HCT116 (cell line): ENCODE results near the gene SHISAL2A. TPM values are rescaled to one million over a fixed set of nuclear protein-coding genes. Genes with fewer than 3 reads are reported as not detected.

Source experiments
- ATAC-seq: fragments of 200-7000 bp; cut with Tn5 transposase; 2 replicates; pipeline ENCODE4 v1.9.1; 2020; ENCODE audit warnings: mild to moderate bottlenecking, moderate library complexity
- BruUV-seq: library from RNA; stranded (reverse); fragments of 400-500 nt; replicated peaks from 2 replicates; lab custom pipeline; 2021; lab: Mats Ljungman, UMichigan
- CTCF ChIA-PET: fragments of 300-600 bp; sonication (Branson Sonifier 250); formaldehyde crosslinking; loops from one replicate; lab custom pipeline; 2021; ENCODE audit warnings: antibody characterized with exemption; lab: Charles Lee
- POLR2A ChIA-PET: fragments of 300-600, 350-600 bp; sonication (Branson Sonifier 250); formaldehyde crosslinking; loops from one replicate; lab custom pipeline; 2021; ENCODE audit warnings: antibody characterized with exemption; lab: Charles Lee
- RAD21 ChIA-PET, 2 experiments: fragments of 300-600 bp; sonication (Branson Sonifier 250); formaldehyde crosslinking; loops; one replicate each; lab custom pipeline; 2023; ENCODE audit warnings: low total read pairs in 2 of 2; ENCODE audit not compliant: uncharacterized antibody in 2 of 2, unreplicated experiment in 2 of 2, low non-redundant PET in 1 of 2; lab: Charles Lee
- DNase-seq: peaks from one replicate; pipeline ENCODE4 v3.0.0-alpha.2; 2010; ENCODE audit warnings: low read depth, low spot score
- H2AFZ ChIP-seq: fragments of 200-600 bp; shearing (Covaris generic), sonication (generic); 2 replicates; pipeline ENCODE4 v1.6.1; 2017; ENCODE audit warnings: low read depth, mixed run types, mixed read lengths, antibody characterized with exemption, low read length; ENCODE audit not compliant: poor library complexity, severe bottlenecking
- H3K27ac ChIP-seq: 2 replicates; pipeline ENCODE4 v1.5.1; 2012; ENCODE audit warnings: low read depth, low read length
- H3K27me3 ChIP-seq: fragments of 200-600 bp; sonication (generic); 2 replicates; pipeline ENCODE4 v1.6.1; 2016; ENCODE audit warnings: mixed run types, low read length, mixed read lengths; ENCODE audit not compliant: insufficient read depth
- H3K36me3 ChIP-seq, 2 experiments: fragments of 200-500 bp in 1 of 2; fragments of 200-600 bp in 1 of 2; sonication (Bioruptor generic) in 1 of 2; sonication (generic) in 1 of 2; 2 replicates each; pipeline versions ENCODE4 v1.5.1 to v1.6.1; 2014 to 2016; ENCODE audit warnings: low read length in 2 of 2, inconsistent platforms in 1 of 2, mixed read lengths in 1 of 2, mixed run types in 1 of 2; ENCODE audit not compliant: insufficient read depth in 2 of 2, control insufficient read depth in 1 of 2
- H3K4me1 ChIP-seq, 2 experiments: fragments of 200-600 bp in 1 of 2; sonication (generic) in 1 of 2; 2 replicates each; pipeline versions ENCODE4 v1.5.1 to v1.6.1; 2012 to 2017; ENCODE audit warnings: low read length in 2 of 2, inconsistent platforms in 1 of 2, mild to moderate bottlenecking in 1 of 2, mixed read lengths in 1 of 2, mixed run types in 1 of 2, moderate library complexity in 1 of 2; ENCODE audit not compliant: insufficient read depth in 2 of 2, control insufficient read depth in 1 of 2
- H3K4me2 ChIP-seq: fragments of 200-600 bp; sonication (generic); 2 replicates; pipeline ENCODE4 v1.6.1; 2017; ENCODE audit warnings: mixed run types, low read length, mixed read lengths
- H3K4me3 ChIP-seq, 2 experiments: fragments of 200-600 bp in 1 of 2; sonication (generic) in 1 of 2; replicated peaks in 1 of 2; 2 replicates each; pipeline ENCODE4 v1.5.1; 2011 to 2016; ENCODE audit warnings: low read length in 2 of 2, control low read depth in 1 of 2, low read depth in 1 of 2, mild to moderate bottlenecking in 1 of 2, mixed read lengths in 1 of 2, mixed run types in 1 of 2
- H3K79me2 ChIP-seq: fragments of 200-600 bp; sonication (generic); 2 replicates; pipeline ENCODE4 v1.6.1; 2017; ENCODE audit warnings: mild to moderate bottlenecking, mixed run types, low read length, moderate library complexity, mixed read lengths; ENCODE audit not compliant: insufficient read depth
- H3K9ac ChIP-seq: fragments of 200-600 bp; sonication (generic); 2 replicates; pipeline ENCODE4 v1.6.1; 2016; ENCODE audit warnings: low read length, mixed read lengths
- H3K9me2 ChIP-seq: fragments of 200-600 bp; sonication (generic), shearing (Covaris generic); 2 replicates; pipeline ENCODE4 v1.6.1; 2017; ENCODE audit warnings: mixed run types, mild to moderate bottlenecking, moderate library complexity; ENCODE audit not compliant: insufficient read depth
- H3K9me3 ChIP-seq, 2 experiments: fragments of 200-500 bp in 1 of 2; fragments of 200-600 bp in 1 of 2; sonication (Bioruptor generic) in 1 of 2; sonication (generic) in 1 of 2; 2 replicates each; pipeline ENCODE4 v1.6.1; 2014 to 2017; ENCODE audit warnings: low read length in 2 of 2, mixed read lengths in 2 of 2, inconsistent platforms in 1 of 2, low read depth in 1 of 2, mild to moderate bottlenecking in 1 of 2, mixed run types in 1 of 2, moderate library complexity in 1 of 2; ENCODE audit not compliant: control insufficient read depth in 1 of 2, insufficient read depth in 1 of 2
- H4K20me1 ChIP-seq: fragments of 200-600 bp; sonication (generic), shearing (Covaris generic); 2 replicates; pipeline ENCODE4 v1.6.1; 2017; ENCODE audit warnings: mixed run types, mild to moderate bottlenecking, moderate library complexity; ENCODE audit not compliant: insufficient read depth
- EGR1 ChIP-seq: IDR thresholded peaks from 2 replicates; pipeline ENCODE4 v1.6.1; 2012; ENCODE audit warnings: low read depth
- JUND ChIP-seq: IDR thresholded peaks from 2 replicates; pipeline ENCODE4 v1.6.1; 2012
- SIN3A ChIP-seq: IDR thresholded peaks from 2 replicates; pipeline ENCODE4 v1.6.1; 2012; ENCODE audit warnings: low read depth
- intact Hi-C: fragments of 100-400 bp; cut with micrococcal nuclease; formaldehyde crosslinking; loops from 2 replicates; pipeline ENCODE4 v1.10.0; 2022
- total RNA-seq: library from RNA; stranded (reverse); gene quantifications from one replicate; pipeline ENCODE4 v1.2.1, GENCODE V29; 2021; ENCODE audit not compliant: unreplicated experiment
- TF ChIP-seq, protein P1 (sequence below), 3 experiments: fragments of 200-600 bp in 1 of 3; sonication (generic) in 1 of 3; IDR thresholded peaks in 2 of 3; conservative IDR thresholded peaks in 1 of 3; 2 replicates each; pipeline ENCODE4 v1.5.1; 2012 to 2017; ENCODE audit warnings: low read depth in 2 of 3, low read length in 2 of 3, antibody characterized with exemption in 1 of 3, borderline replicate concordance in 1 of 3, control low read depth in 1 of 3, mild to moderate bottlenecking in 1 of 3, mixed read lengths in 1 of 3, mixed run types in 1 of 3, moderate library complexity in 1 of 3; ENCODE audit not compliant: insufficient read depth in 1 of 3

The SHISAL2A gene
- total RNA-seq, 1 experiment from 2014 or later = not detected

DNA sequence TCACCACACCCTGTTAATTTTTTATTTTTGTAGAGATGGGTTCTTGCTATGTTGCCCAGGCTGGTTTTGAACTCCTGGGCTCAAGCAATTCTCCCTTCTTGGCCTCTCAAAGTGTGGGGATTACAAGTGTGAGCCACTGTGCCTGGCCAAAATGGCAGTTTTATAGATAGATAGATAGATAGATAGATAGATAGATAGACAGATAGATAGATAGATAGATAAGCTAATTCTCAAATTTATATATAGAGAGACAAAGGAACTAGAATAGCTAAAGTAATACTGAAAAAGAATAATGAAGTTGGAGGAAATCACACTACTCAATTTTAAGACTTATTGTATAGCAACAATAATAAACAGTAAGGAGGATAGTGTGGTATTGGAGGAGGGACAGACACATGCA is 21.1 kb downstream of the SHISAL2A start:
- H4K20me1 ChIP-seq = no peaks in the 10 kb centered on the region
- H3K4me2 ChIP-seq = no peak overlapping the region
- H3K9me3 ChIP-seq = no peaks in the 10 kb centered on the region
- ATAC-seq (no peak), DNase-seq (no peak)
- no peak overlapping the region for H2AFZ ChIP-seq
- no peak overlapping the region for H3K4me3 ChIP-seq
- POLR2A ChIA-PET = interaction anchor here (0.9 kb wide), 1 partner anchor 9 kb away, joined by 3 read pairs; no protein-coding TSS in a partner anchor
- no peaks in the 10 kb centered on the region for H3K36me3 ChIP-seq
- H3K27ac ChIP-seq = no peak overlapping the region
- H3K4me1 ChIP-seq = peaks cover 0 to 9% of the 10 kb centered on the region in 2 experiments; a peak in 2 of 4 replicates
- H3K9ac ChIP-seq = no peak overlapping the region
- no peaks in the 10 kb centered on the region for H3K27me3 ChIP-seq
- no peaks in the 10 kb centered on the region for H3K9me2 ChIP-seq
- RAD21 ChIA-PET = interaction anchor here in 1 of 2 experiments (0.6 kb wide), 1 partner anchor 71 kb away, joined by 3 read pairs; no protein-coding TSS in a partner anchor
- CTCF ChIA-PET = no interaction called here
- intact Hi-C loops = no loop called here
- H3K79me2 ChIP-seq = no peaks in the 10 kb centered on the region
- TF ChIP-seq, protein P1, sequence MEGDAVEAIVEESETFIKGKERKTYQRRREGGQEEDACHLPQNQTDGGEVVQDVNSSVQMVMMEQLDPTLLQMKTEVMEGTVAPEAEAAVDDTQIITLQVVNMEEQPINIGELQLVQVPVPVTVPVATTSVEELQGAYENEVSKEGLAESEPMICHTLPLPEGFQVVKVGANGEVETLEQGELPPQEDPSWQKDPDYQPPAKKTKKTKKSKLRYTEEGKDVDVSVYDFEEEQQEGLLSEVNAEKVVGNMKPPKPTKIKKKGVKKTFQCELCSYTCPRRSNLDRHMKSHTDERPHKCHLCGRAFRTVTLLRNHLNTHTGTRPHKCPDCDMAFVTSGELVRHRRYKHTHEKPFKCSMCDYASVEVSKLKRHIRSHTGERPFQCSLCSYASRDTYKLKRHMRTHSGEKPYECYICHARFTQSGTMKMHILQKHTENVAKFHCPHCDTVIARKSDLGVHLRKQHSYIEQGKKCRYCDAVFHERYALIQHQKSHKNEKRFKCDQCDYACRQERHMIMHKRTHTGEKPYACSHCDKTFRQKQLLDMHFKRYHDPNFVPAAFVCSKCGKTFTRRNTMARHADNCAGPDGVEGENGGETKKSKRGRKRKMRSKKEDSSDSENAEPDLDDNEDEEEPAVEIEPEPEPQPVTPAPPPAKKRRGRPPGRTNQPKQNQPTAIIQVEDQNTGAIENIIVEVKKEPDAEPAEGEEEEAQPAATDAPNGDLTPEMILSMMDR (IDR thresholded peaks at IDR 0.05 in 2 of 3, conservative IDR thresholded peaks at IDR 0.05 in 1 of 3; ENCODE audit: borderline replicate concordance in 1 of 3, insufficient read depth in 1 of 3, low read depth in 2 of 3, low read length in 2 of 3) = no peak
- no peak for TF ChIP-seq EGR1
- TF ChIP-seq JUND = no peak
- BruUV-seq = no TSS peak

DNA sequence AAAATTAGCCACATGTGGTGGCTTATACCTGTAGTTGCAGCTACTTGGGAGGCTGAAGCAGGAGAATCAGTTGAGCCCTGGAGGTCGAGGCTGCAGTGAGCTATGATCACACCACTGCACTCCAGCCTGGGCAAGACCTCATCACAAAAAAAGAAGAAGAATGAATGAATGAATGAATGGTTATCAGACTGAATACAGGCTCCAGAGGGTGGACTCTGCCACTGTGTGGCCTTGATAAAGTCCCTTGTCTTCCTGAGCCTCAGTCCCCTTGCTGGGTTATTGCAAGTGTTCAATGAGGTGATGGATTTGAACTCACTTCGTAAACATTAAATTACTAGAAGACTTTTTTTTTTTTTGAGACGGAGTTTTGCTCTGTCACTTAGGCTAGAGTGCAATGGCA is 24.7 kb downstream of the SHISAL2A start:
- H3K9me2 ChIP-seq = no peaks in the 10 kb centered on the region
- no peaks in the 10 kb centered on the region for H3K9me3 ChIP-seq
- H3K9ac ChIP-seq = no peak overlapping the region
- H3K27ac ChIP-seq = no peak overlapping the region
- no peak overlapping the region for H3K4me3 ChIP-seq
- H3K4me1 ChIP-seq = peaks cover 0 to 21% of the 10 kb centered on the region in 2 experiments; a peak in 3 of 4 replicates
- CTCF ChIA-PET = no interaction called here
- H3K79me2 ChIP-seq = no peaks in the 10 kb centered on the region
- no peak overlapping the region for H3K4me2 ChIP-seq
- intact Hi-C loops = no loop called here
- no peaks in the 10 kb centered on the region for H4K20me1 ChIP-seq
- no peaks in the 10 kb centered on the region for H3K27me3 ChIP-seq
- no peak for ATAC-seq
- no peak for DNase-seq
- no peak overlapping the region for H2AFZ ChIP-seq
- POLR2A ChIA-PET = no interaction called here
- TF ChIP-seq JUND (no peak), SIN3A (no peak)
- RAD21 ChIA-PET = no interaction called here
- no TSS peak for BruUV-seq
- no peaks in the 10 kb centered on the region for H3K36me3 ChIP-seq
